GM18508 (cell line): Measurements from ENCODE around the gene MREG.
"Not testable (repeated sequence)": the region's sequence is repeated elsewhere in the genome, so short reads cannot be mapped to it uniquely, and the experiment has no call there.

Experiments used
- ATAC-seq: cut with Tn5 transposase; IDR thresholded peaks from one replicate; pipeline ENCODE4 v1.9.1; 2021; ENCODE audit warnings: moderate number of reproducible peaks; ENCODE audit not compliant: insufficient read depth, unreplicated experiment

MREG gene

DNA sequence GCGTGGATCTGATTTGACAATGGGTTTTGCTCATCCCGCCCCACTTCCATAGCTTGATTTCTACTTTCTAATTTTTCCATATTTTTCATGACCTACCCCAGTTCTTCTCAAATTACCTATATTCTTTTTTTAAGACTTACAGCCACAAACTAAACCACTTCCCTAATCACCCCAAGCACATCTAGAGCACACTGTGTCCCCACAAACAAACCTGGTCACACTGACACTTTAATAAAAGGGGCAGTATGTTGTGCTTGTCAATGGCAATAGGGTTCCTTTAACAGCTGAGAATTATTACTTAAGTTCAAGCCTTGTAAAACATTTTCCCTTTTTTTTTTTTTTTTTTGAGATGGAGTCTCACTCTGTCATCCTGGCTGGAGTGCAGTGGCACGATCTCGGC lies 47.1 kb downstream of the MREG start:
- ATAC-seq, result no peak

DNA sequence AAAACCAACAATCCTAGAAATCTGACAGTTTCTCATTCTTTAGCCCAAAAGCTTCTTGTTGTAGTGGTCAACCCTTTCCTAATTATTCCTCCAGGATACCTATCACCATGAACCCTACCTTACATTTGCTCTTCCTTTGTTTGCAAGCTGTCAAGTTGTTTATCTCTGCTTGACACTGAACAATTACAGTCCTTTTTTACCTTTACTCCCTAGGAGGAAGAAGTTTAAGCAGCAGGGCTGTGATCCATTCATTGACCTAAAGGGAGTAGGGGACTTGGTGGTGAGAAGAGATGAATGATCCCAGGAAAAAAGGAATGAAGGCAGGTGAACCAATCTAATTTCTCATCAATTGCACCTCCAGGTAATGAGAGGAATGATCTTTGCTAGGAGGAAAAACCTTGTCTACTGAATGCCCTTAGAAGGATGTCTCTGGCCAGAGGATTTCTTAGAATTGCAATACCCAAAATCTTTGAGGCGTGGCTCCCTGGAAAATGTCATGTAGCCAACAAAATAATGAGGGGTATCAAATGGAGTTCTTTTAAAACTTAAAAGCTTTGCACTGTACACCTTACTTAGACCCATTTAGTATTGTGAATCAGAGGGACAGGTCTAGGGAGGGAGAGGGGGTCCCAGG lies 47.7 kb downstream of the MREG start:
- no peak for ATAC-seq

DNA sequence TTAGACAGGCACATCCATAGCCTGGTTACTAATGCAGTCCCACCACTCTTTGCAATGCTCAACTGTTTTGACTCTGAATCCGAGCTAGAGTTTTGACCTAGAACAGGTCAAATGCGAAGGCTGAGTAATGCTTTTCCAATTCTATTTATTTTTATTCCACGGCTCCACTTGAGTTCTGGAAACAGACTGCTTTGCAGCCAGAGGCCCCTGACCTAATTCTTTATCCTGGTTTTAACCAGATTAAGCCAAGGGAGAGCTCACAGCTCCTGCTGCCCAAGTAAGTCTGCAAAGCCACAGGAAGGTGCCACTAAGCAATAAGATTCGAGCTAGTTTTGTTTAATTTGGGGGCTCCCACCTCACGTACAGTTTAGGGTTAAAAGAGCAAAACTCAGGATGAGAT lies 51.4 kb downstream of the MREG start:
- ATAC-seq, result no peak

DNA sequence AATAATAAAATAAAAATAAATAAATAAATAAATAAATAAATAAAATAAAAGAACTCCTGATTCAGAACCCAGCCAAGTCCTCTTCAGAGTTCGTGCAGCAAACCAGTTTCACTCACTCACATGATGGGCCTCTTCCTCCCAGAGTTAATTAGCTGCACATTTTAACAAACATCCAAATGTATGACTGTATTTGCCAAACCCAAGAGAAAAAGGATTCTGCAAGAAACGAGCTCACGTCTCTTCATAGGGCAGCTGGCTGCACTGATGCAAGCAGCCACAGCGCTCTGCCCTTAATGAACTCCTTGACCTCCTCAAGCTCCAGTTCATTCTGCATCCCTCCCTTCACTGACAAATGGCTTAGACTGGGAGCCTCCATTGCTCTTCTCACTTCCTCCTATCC lies 55.1 kb downstream of the MREG start:
- no peak for ATAC-seq

DNA sequence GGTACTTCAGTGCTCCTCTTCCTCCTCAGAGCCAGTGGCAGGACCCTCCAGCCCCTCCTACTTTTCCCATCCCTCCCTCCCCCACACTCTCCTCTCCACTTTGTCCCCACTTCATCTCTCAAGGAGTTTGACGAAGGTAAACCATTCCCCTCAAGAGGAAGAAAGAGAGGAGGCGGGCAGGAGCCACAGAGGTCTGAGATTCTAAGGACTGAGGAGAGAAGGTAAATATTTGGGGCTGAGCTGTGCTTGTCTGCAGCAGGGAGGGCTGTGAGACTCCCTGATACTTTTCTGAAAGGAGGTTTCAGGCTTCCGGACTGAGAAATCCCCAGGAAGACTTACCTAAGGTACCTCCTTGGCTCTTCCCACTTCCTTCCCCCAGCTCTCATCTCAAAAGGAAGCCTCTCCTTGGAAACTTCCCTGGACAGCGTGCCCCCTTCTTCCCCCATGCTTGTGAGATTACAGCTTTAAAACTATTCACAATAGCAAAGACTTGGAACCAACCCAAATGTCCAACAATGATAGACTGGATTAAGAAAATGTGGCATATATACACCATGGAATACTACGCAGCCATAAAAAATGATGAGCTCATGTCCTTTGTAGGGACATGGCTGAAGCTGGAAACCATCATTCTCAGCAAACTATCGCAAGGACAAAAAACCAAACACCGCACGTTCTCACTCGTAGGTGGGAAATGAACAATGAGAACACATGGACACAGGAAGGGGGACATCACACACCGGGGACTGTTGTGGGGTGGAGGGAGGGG lies 55.8 kb downstream of the MREG start:
- ATAC-seq, result not testable (repeated sequence)

DNA sequence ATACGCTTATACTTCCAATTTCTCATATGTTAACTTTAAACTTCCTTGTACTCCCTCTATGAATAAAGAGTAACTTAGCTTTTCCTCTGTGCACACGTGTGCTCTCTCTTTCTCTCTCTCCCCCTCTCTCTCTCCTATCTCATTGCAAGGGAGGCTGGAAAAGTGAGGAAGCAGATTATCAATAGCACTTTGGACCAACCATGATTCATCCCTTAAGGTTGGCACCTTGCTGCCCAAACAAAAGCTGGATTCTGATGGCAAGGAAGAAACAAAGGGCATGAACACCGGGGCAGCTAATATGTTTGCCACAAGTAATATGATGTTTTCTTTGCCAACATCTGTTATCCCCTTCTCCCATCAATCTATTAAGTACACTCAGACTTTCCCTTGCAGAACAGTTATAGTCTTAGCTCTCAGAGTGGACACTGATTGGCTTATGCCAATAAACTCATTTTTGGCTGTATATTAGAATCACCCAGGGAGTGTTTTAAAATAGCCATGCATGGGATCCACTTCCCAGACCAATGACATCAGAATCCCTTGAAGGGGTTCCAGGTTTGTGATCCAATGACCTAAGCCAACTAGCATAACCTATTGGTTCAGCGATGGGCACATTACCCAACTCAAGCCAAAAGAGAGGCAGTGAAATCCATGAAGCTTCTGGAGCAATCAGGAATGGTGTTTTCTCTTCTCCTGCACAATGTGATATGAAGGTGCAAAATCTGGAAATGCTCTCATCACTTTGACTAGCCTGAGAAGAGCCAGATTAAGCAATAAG lies 60.3 kb downstream of the MREG start:
- no peak for ATAC-seq

DNA sequence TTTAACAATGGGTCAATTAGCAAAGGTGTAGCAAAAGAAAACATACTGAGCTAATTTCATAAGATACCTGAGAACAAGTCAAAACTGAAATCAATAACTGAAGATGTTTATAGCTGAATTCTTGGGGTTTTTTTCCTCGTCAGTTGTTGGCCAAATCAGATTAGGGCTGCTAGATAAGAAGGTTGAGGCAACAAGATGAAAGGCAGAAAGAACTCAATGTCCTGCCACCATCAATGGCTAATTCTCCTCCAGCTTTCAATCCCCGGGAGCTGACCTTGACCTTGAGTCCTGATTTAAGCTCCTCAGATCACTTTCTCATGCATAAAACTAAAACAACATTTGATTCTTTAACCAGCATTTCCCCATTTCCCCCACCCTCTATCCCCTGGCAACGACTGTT lies 61.8 kb downstream of the MREG start:
- no peak for ATAC-seq

DNA sequence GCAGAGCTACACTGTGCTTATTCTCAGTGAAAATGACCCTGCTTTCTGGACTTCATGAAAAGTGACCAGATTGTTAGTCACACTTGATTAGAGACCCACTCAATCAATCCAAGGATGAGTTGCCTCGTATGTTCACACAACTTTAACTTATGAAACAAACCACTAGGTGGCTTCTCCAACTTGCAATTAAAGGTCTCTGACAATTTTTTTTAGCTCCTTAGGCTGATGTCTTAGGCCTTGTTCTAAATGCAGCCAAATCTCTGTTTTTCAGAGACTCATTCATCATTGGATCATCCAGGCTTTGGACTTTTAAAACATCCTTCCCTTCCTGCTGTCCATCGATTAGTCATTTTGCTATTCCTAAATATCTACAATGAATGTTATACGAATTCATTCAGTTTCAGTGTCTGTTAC lies 63.4 kb downstream of the MREG start:
- ATAC-seq, result peak; percentile 83

DNA sequence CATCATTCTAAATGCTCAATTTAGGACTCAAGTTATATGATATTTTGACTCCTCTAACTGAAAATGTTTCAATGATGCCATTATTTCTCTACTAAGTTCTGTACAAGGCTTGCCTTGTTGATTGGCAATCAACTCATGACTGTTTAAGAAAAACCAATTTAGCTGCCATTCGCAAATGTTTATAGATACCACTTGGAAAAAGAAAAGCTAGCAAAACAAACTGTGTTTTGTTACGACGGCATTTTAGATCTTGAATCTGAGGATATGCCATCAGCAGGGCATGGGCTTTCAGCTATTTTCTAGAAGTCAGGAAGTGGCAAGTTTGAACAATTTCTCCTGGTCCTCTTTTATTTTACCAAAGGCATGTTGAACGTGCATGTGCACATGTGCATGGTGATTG lies 65.3 kb downstream of the MREG start:
- ATAC-seq, result no peak

DNA sequence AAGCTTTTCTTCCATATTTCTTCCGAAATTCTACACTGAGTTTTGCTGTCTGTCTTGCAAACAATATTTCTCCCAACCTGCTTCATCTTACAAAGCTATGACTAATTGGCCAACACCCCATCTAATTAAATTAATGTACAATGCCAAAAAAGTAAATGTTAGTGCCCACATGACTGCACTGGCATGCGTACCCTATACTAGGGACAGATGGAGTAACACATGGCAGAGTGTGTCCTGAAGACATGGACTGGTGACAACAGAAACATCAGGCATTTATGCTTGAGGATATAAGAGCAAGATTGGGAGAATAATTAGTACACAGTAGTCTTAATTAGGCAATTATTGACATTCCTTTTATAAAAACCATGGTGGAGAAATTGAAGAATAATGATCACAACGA lies 66.8 kb downstream of the MREG start:
- ATAC-seq, result no peak

DNA sequence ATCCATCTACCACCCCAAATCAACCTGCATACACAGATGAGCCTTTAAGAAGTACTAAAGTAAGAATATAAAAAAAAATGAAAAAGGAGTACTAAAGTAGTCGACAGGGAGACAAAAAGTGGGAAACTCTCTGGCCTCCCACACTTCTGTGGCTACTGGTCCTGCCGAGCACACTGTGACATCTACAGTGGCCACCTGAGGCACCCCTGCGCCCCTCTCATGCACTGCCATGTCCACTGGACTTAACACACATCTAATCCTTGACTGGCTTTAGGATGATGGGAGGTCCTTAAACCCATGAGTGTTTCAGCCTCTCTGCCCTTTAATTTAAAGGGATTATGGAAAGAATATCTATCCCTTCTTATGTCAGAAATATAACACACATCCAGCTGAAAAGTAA lies 71.2 kb downstream of the MREG start:
- no peak for ATAC-seq

DNA sequence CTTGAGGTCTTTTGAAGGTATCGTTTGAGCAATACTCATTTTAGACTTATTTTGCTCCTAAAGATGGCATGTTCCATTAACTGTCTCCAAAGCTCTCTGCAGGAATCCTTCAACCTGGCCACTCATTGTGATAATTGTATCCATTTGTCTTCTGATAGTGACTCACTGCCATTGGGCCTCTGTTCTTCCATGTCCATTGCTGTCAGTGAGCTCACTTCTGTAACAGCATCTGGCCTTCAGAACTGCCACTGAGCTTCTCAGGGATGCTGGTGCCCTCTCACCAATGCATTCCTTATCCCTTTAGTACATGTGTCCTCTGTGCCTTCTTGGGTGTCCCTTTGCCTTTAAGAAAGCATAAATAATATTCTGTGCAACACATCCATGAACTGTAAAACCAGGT lies 71.6 kb downstream of the MREG start:
- ATAC-seq, result no peak

DNA sequence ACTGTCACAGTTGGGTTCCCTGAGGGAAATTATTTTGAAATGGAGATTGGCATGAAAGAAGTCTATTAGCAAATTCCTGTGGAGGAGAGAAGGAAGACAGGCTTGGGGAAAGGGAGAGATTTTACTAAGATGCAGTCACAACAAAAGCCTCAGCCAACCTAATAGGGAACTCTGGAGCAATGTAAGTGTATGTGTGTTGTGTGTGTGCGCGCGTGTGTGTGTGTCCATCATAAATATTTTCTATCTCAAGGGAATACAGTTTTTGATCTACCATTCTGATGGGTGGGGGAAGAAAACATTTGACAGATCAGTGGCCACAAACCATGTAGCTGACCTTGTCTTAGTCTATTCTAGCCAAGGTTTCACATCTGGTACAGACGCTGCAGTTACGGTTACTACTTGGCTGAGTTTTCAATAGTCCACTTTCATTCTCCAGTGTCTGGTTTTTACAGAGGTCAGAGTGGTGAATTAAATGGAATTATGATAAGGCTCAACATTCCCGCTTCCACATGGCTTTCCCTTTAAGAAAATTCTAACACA lies 72.6 kb downstream of the MREG start:
- no peak for ATAC-seq

DNA sequence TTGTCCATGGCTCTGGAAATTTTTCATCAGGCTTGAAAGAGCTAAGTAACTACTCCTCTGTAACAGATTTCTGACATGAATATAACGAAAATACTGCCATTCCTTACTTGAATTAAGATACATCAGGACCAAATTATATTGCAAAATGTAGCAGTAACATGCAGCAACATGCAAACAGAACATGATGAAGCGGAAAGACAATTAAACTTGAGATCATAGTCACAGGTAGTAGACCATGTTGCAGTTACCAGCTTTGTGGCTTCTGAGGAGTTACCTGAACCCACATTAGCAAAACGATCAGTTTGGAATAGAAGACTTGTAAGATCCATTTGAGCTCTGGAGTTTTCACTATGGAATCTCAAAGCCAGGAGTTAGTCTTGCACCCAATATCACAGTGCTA lies 76.2 kb downstream of the MREG start:
- no peak for ATAC-seq

DNA sequence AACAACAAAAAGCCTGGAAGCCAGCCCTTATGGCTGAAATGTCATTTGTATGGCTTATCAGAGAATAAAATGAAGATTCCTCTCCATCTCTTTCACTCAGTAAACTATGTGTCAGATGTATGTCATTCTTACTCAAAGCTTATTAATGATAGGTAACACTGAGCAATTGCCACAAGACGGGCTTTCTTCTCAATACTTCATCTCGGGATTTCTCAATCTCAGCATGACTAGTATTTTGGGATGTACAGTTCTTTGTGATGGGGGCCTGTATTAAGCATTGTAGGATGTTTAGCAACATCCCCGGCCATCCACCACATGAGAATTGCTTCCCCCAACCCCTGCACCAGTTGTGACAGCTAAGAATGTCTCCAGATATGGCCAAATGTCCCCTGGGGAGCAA lies 80.2 kb downstream of the MREG start:
- no peak for ATAC-seq

DNA sequence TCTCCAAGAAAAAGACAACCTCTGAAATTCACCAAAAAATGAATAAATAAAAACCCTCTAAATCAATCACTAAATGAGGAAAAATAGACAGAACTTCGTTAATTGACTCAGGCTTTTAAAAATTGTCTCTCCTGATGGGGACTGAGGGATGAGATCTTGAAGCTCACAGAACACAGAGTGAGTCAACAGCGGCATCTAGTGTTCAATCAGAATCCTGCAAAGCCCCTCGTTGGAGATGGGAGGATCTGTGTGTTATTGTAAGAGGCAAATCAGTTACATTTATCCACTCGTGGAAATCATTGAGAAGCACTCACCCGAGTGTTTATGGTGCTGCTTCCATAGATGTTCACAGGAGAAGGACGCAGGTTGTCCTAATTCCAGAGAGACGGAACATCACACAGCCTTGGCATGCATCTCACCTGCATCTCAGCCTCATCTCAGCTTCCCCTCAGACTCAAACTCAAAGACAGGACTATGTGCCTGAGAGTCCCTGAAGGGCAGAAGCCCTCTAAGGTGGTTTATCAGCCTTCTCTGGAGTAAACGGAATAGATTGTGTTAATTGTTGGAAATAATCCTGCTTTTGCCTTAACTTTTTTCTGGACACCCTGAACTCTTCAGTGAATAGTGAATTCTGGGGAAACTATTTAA lies 82.0 kb downstream of the MREG start:
- ATAC-seq, result peak; percentile 77

DNA sequence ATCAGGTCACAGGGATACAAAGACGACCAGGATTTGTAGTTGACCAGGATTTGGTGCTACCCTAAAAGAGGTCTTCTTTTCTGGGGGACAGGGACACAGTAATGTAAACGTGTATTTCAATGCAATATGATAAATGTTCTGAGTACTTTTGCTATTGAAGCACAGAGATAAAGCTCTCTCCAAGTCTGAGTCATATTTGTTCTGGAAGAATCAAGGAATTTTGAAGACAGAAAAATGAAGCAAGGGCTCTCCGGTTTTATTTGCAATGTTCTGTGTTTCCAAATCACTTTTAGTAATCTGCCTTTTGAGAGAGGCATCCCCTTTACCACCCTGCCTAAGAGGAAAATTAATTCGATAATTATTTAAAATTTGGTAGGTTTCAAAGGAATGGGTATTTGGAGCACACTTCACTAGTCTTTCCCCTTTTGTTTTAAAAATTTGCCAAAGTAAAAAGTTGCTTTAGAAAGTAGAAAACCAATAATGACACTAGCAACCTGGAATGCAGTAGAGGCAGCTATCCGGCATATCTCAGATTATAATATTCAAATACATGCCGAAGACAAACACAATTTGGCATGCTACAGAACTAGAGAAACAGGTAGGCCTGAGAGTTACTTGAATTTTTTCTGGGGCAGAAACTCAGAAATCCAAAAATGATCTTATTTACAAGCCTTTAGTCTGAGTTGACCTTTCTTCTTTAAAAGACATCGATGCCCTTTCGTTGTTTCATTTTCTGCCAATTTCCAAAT lies 82.7 kb downstream of the MREG start:
- ATAC-seq, result no peak

DNA sequence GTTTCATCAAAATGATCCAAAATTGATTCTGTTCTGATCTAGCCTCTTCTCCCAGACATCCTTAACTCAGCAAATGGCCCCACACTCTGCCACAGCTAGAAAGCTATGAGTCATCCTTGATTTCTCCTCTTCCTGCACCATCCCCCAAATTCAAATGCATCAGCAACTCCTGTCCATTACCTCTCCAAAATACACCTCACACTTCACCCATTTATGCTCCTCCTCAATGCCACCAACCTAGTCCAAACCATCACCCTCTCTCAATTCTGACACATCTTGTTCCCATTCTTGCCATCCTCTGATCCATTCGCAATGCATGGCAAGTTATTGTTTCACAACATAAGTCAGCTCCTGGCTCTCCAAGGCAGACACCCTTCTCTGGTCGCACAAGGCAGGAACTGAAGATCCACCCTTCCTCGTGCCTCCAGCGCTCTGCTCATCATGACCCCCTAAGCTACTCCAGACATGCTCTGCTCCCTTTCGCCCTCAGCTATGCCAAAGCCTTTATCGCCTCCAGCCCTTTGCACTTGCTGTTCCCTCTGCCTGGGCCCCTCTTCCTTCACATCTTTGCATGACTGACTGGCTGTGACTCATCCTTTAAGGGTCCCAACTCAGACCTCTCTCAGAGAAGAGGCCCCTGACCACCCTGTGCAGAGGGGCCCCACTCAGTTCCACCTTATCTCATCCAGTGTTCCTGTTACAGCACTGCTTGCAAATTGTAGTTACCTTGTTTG lies 83.6 kb downstream of the MREG start:
- ATAC-seq, result no peak

DNA sequence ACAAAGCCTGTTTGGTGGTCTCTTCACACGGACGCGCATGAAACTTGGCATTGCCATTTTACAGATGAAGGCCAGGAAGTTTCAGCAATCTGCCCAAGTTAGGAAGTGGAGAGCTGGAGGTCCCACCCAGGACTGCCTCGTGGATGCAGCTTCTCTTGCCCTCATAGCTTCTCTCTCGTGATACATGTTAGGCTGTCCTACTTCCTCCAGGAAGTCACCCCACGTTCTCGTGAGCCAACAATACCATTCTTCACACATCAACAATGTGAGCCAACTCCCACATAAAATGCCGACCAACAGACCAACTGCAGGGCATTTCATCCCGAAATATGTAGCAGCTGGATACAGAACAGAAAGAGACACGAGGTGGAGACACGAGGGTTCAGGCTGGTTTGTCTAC lies 85.3 kb downstream of the MREG start:
- ATAC-seq, result no peak
